Measurements from ENCODE around the gene UTS2B. TPM values are rescaled to one million over a fixed set of nuclear protein-coding genes. Genes with fewer than 3 reads are reported as not detected.
"Not testable (repeated sequence)": the region's sequence is repeated elsewhere in the genome, so short reads cannot be mapped to it uniquely, and the experiment has no call there.

Gene UTS2B
- total RNA-seq, 4 donors from 2014 or later = 0.27 to 3.4 (median 2.2) TPM; not detected in 1

DNA sequence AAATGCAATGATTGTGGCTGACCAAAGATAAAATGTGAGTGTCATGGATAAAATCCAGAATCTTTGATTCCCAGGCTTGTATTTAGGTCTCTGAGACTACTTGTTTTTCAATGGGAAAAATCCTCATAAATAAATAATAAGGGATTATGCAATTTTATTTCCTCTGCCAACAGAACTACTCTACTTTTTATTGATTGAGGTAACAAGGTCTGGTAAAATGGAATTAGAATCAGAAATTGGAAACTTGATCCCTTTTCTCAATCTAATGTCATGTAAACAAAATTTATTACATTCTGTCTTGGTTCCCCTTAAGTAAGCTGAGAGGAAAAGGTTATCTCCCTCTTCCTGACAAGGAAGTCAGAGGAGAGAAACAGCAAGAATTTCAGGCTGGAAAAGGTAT, 49.4 kb downstream of the UTS2B start:
- TF ChIP-seq POLR2A (IDR thresholded peaks at IDR 0.05) = no peak
- no peak for TF ChIP-seq CTCF (IDR thresholded peaks at IDR 0.05)
- no peak for TF ChIP-seq POLR2AphosphoS5 (IDR thresholded peaks at IDR 0.05)
- TF ChIP-seq EP300 (IDR thresholded peaks at IDR 0.05; ENCODE audit: low read depth) = no peak
- intact Hi-C loops (cut with DNase I; ENCODE audit: low total_unique reads) (no loop called here), in situ Hi-C loops (cut with MboI; ENCODE audit: low pct_ligation_motif_present in 1 of 4, low pct_unique_long_range_greater_than_20kb in 1 of 4, low sequenced_read_pairs in 3 of 4) (no loop called here)
- Histone ChIP-seq H3K4me3 (no peak overlapping the region), H3K36me3 (no peaks in the 10 kb centered on the region), H3K27me3 (no peaks in the 10 kb centered on the region), H3K27ac (no peak overlapping the region), H3K9me3 (no peaks in the 10 kb centered on the region), H3K4me1 (no peaks in the 10 kb centered on the region)
- DNase-seq = no peak

- Histone ChIP-seq H3K27ac (no peak overlapping the region), H3K27me3 (no peaks in the 10 kb centered on the region), H3K9me3 (no peaks in the 10 kb centered on the region), H3K4me3 (no peak overlapping the region), H3K4me1 (no peaks in the 10 kb centered on the region), H3K36me3 (no peaks in the 10 kb centered on the region)
- intact Hi-C loops (cut with DNase I; ENCODE audit: low total_unique reads) (no loop called here), in situ Hi-C loops (cut with MboI; ENCODE audit: low pct_ligation_motif_present in 1 of 4, low pct_unique_long_range_greater_than_20kb in 1 of 4, low sequenced_read_pairs in 3 of 4) (no loop called here)
- 24 to 29% methylated on average over 1 of the region's 1 CpG for WGBS, 2 donors (ENCODE audit: low coverage in 1 of 2)
- no peak for DNase-seq
- TF ChIP-seq POLR2AphosphoS5 (IDR thresholded peaks at IDR 0.05) (no peak), EP300 (IDR thresholded peaks at IDR 0.05; ENCODE audit: low read depth) (no peak), CTCF (IDR thresholded peaks at IDR 0.05) (no peak), POLR2A (IDR thresholded peaks at IDR 0.05) (no peak)
Observed at GRCh38 chr3:191280111-191280510, 50.2 kb downstream of the UTS2B start.

DNA sequence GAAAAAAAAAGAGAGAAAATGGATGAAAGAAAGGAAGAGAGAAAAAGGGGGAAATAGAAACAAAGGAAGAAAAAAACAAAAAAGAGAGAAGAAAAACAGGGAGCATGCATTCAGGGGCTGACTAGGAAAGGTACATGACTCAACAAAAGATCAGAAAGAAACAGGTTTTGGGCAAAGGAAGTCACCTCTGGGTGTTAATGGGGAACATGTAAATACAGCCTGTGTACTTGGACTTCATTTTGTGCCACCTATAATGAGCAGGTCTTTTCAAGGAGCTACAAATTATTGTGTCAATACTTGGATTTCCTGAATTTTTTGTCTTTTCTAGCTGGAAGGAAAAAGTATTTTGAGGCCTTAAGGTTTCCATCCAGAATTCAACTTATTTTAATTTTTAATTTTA, 54.6 kb downstream of the UTS2B start:
- no peak for DNase-seq
- intact Hi-C loops (cut with DNase I; ENCODE audit: low total_unique reads) = no loop called here
- Histone ChIP-seq H3K4me1 (no peaks in the 10 kb centered on the region), H3K27ac (no peak overlapping the region), H3K4me3 (no peak overlapping the region), H3K27me3 (no peaks in the 10 kb centered on the region), H3K36me3 (no peaks in the 10 kb centered on the region), H3K9me3 (no peaks in the 10 kb centered on the region)
- in situ Hi-C loops (cut with MboI; ENCODE audit: low pct_ligation_motif_present in 1 of 4, low pct_unique_long_range_greater_than_20kb in 1 of 4, low sequenced_read_pairs in 3 of 4) = no loop called here
- TF ChIP-seq CTCF (IDR thresholded peaks at IDR 0.05) (no peak), POLR2AphosphoS5 (IDR thresholded peaks at IDR 0.05) (no peak), POLR2A (IDR thresholded peaks at IDR 0.05) (no peak), EP300 (IDR thresholded peaks at IDR 0.05; ENCODE audit: low read depth) (no peak)

GRCh38 chr3:191275244-191275643, 55.1 kb downstream of the UTS2B start:
- intact Hi-C loops (cut with DNase I; ENCODE audit: low total_unique reads); in situ Hi-C loops (cut with MboI; ENCODE audit: low pct_ligation_motif_present in 1 of 4, low pct_unique_long_range_greater_than_20kb in 1 of 4, low sequenced_read_pairs in 3 of 4); H3K27ac ChIP-seq; H3K9me3 ChIP-seq; H3K4me1 ChIP-seq; DNase-seq; H3K4me3 ChIP-seq; H3K36me3 ChIP-seq; H3K27me3 ChIP-seq: not testable (repeated sequence)
- WGBS, 2 donors (ENCODE audit: low coverage in 1 of 2) = 81 to 91% methylated on average over 14 of the region's 14 CpGs

- intact Hi-C loops (cut with DNase I; ENCODE audit: low total_unique reads) = no loop called here
- no peaks in the 10 kb centered on the region for H3K4me1 ChIP-seq
- H3K27me3 ChIP-seq = no peaks in the 10 kb centered on the region
- TF ChIP-seq EP300 (IDR thresholded peaks at IDR 0.05; ENCODE audit: low read depth) (no peak), POLR2A (IDR thresholded peaks at IDR 0.05) (no peak)
- in situ Hi-C loops (cut with MboI; ENCODE audit: low pct_ligation_motif_present in 1 of 4, low pct_unique_long_range_greater_than_20kb in 1 of 4, low sequenced_read_pairs in 3 of 4) = no loop called here
- H3K36me3 ChIP-seq = no peaks in the 10 kb centered on the region
- H3K4me3 ChIP-seq = no peak overlapping the region
- WGBS, 2 donors (ENCODE audit: low coverage in 1 of 2) = 47 to 65% methylated on average over 4 to 5 of the region's 5 CpGs
- no peak for DNase-seq
- no peak overlapping the region for H3K27ac ChIP-seq
- no peaks in the 10 kb centered on the region for H3K9me3 ChIP-seq
Observed at GRCh38 chr3:191269289-191270085, 60.8 kb downstream of the UTS2B start.

All from transverse colon (tissue), 4 donors.